GM11168 (cell line): Measurements from ENCODE around the gene IL3.

Experiments used
- in situ Hi-C: fragments of 300-500 bp; cut with MboI; formaldehyde crosslinking; loops from one replicate; pipeline ENCODE4 v1.12.0; 2022; ENCODE audit warnings: low sequenced_read_pairs; ENCODE audit not compliant: unreplicated experiment

The IL3 gene

DNA sequence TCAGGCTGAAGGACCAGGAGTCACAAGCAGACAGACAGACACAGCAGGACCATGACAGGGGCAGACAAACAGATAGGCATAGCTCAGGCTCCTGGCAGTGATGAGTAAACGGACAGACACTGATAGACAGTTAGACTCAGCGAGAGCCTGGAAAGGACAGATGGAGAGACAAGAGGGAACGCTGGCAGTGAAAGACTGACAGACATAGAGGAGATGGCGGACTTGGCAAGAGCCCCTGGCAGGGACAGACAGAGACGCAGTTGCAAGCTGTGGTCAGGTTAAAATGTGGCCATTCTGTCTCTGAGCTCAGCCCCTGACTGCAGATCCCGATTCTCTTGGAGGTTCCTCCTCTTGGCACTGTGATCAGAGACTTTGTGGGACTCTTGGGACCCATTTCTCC, 26.7 kb downstream of the IL3 start:
- in situ Hi-C loops, result no loop called here

DNA sequence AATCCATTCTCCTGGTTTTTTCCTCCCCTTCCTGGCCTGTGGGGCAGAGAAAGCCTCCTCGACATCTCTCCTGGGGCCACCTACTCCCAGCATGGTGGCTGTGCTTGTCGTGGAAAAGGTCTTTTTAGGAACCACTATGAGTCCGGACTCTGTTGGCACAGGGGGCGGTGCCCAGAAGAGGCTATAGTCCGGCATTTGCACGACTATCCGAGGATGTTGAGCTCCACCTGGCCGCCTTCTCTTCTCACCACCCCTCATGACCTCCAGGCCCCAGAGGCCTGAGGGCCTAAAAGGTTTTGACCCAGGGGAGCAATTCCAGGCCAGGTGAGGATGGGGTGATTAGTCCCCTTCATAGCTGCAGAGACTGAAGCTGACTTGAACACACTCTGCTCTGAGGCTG, 27.2 kb downstream of the IL3 start:
- in situ Hi-C loops, result no loop called here

DNA sequence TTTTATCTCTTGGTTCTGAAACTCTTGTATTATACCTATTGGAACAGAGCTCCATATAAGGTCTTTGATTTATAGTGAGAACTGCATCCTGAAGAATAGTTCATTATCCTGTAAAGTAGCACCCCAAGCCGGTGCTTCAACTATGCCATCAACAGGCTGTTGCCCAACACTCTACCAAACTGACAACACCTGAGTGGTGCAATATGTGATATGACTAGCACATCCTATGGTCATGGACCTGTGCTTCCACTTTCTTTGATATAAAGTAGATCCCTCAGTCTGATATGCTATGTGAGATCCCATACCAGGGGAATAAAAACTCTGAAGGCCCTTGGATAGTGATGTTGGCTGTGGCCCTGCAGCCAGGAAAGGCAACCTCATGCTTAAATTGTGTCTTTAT, 28.9 kb downstream of the IL3 start:
- in situ Hi-C loops, result no loop called here

DNA sequence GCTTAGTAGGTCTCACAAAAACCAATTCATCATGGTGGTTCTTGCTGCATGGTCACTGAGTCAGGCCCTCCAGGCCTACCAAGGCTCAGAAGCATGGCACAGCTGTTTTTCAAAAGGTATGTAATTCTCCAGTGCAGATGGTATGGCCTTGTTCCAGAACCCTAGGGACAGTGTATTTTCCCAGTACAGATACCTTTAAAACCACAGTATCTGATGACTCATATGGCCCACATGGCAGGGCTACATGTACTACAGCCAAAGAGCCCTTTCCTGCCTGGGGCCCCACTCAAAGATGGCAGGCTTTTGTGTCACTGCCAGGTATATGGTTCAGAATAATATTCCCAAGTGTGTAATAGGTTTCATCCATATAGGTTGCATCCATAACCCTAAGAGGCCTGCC, 29.7 kb downstream of the IL3 start:
- in situ Hi-C loops, result no loop called here

DNA sequence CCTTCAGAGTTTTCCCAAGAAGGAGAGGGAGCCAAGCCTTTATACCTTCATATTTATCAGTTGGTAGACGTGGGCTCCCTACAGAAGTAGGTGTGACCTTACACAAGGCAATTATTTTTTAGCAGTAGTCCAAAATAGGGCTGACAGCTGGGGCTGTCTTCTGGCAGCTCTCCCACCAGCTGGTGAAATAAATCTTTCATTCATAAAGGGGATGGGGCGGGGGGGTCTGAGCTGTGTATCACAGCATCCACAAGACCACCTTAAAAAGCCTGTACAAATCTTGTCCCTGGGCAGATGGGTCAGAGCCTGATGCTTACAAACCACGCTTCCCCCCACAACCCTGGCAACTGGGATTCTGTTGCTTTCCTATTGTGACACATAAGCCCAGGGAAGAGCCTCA, 32.8 kb downstream of the IL3 start:
- in situ Hi-C loops, result no loop called here

DNA sequence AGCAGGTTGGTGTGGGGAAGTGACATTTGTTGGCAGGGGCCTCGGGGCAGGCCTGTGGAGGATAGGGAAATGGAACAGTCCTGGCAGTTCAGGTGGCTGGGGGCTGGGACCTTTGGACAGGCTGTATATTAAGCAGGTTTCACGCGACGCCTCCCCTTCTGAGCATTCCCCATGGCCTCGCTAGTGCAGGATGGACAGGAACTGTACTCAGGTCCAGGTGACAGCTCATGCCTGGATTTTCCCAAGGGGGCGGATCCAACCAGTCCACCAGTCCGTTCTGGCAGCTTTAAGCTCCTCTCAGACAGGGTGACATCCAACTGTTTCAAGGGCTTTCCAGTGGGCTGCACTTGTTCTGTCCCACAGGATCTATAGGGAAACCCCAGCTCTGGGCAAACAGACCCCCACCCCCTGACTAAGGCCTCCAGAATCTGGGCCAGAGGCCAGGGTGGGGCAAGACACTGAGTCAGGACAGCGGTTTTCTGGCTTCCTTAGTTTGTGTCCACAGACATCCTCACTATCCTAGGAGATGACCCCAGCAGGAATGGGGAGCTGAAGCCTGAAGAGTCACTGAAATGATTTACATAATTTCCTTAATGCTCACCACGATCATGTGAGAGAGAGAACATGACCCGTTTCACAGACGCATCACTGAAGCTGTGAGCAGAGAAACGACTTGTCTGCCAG, 34.1 kb downstream of the IL3 start:
- in situ Hi-C loops, result no loop called here

DNA sequence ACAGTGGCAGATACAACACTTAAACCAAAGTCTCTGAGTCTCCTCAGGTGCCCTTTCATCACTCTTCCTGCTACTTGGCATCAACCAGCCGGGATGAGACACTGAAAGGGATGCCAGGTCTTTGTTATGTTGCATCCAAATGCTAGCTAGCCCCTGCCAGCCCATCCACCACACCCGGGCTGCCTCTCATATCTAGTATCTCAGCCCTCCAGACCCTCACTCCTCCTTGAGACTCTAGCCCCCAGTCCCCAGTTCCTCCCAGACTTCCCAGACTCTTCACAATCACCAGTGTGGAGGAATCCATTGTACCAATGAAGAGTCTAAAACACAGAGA, 34.6 kb downstream of the IL3 start:
- in situ Hi-C loops, result no loop called here

DNA sequence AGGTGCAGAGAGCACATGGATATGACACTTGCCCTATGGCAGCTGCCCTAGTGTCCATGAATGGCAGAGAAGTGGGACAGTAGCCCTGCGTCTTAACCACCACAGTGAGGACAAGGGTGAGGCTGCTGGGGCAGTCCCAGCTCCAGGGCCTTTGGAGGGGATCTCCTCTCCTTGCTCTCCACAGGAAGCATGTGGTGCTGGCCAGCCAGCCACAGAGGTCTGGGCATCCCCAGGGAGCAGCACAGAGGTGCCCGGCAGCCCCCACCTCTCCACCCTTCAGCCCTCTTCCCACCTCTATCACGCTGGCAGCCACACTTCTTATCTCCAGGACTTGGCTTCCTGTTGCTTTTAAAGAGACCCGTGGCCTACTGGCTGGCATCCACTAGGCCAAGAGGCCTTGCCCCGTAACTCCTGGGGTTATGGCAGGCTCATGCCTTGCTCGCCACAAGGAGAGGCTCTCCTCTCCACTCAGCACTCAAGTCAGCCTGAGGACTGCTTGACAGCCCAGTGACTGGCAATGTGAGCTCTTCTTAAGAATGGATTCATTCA, 35.0 kb downstream of the IL3 start:
- in situ Hi-C loops, result no loop called here

DNA sequence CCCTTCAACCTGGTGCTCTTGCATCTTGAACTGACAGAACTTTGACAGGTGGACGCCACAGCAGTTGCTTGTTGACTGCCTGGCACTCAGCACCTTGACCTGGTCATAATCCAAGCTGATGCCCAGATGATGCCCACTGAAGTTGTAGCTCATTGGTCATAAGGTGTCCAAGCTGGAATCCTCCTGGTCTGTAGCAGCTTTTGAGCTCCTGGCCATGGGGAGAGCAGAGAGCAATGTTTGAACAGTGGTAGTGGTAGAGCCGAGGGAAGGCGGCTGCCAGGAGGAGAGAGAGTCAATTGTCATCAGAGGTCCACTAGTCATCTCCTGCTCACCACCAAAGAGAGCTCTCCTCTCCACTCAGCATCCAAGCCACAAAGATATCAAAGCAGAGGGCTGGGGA, 36.4 kb downstream of the IL3 start:
- in situ Hi-C loops, result no loop called here

DNA sequence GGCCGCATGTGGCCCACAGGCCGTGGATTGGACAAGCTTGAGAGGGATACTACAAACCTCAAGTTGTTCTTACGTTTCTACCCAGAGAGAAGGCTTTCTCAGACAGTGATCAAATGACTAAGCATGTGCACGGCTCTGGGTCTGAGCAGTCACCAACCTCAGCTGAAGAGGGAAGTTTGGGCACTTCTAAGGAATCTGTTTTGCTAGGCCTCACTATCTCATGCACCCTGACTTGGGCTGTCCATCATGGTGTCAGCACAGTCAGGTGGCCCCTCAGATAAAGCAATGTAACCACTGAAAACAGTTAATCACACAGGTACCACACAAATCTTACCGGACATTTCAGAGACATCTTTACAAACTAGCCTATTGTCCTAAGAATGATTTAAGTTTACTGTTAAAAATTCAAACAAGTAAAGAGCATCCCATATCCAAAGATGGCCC, 37.7 kb downstream of the IL3 start:
- in situ Hi-C loops, result no loop called here

DNA sequence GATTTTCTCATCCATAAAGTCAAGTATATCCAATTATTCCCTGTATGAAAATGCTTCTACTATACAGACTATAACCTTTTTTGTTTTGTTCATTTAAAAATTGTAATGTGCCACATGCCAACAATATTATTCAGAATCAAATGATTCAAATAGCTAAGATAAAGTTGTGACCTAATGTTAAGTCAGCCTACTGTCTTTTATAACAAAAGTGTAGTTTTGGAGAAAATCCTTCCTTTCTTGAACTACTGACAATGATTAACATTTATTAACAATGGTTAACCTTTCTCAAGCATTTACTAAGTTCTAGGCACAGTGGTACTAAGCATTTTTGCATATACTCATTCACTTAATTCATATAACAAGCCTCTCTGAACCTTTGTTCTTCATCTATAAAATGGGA, 38.2 kb downstream of the IL3 start:
- in situ Hi-C loops, result no loop called here

DNA sequence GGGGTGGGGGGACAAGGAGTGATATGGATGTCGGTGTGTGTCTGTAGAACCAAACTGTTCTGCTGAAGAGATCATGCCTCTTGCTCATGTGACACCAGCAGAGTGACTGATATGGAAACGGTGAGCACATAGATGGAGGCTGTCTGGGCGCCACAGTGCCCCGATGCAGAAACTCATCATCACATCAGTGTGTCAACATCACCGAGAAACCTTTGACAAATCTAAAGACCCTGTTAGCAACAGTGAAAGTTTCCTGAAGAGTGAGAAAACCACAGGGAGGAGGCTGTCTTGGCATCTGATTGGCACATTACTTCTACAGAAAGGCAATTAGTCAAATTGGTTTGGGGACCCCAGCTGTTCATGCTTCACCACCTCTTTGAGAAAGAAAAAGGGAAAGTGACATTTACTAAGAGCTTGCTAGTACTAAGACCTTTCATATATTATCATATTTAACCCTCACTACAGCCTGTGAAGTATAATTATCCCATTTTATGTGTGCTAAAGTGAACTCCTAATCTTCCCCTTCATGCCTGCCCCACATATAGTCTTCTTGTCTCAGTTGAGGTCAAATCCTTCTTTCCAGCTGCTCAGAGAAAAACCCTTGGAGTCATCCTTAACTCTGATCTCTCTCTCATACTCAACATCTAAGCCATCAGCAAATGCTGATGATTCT, 38.8 kb downstream of the IL3 start:
- in situ Hi-C loops, result no loop called here

DNA sequence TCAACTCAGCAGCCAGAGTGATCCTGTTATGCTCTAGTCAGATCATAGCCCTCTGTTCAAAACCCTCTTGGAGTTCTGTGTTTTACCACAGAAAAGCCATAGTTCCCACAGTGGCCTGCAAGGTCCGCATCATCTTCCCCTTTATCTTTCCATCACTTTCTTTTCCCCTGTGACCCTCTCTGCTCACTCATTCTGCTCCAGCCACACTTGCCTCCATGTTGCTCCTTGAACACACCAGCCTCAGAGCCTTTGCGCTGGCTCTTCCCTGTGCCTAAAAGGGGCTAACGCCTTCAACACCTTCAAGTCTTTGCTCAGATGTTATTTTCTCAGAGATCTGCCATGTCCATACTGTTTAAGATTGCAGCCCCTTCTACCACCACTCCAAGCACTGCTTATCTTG, 39.5 kb downstream of the IL3 start:
- in situ Hi-C loops, result loop anchor here (10.0 kb wide), 1 partner anchor 425 kb away; no protein-coding TSS in a partner anchor

DNA sequence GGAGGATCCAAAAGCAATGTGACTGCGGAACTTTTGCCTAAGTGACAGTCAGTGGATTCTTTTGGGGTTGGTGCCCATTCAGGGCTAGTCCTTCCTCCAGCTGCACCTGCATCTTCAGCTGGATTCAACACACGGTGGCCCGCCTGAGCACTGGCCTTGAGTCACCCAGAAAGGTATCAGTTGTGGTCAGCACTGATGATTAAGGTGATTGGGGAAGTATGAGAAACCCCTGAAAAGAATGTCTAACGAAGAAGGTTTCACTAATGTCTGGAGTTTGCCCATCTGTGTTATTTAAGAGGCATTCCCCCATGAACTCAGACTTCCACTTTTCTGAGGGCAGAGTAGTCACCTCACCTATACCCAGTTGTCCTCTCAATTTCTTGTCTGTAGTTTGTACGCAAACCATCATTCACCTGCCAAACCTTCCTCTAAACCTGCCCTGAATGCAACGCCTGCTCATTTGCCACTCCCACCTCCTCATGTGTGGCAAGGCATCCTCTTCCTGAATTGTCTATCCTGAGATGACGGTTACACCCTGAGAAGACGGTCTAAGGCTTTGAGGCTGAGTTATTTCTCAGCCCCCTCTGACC, 40.3 kb downstream of the IL3 start:
- in situ Hi-C loops, result loop anchor here (10.0 kb wide), 1 partner anchor 426 kb away; no protein-coding TSS in a partner anchor

DNA sequence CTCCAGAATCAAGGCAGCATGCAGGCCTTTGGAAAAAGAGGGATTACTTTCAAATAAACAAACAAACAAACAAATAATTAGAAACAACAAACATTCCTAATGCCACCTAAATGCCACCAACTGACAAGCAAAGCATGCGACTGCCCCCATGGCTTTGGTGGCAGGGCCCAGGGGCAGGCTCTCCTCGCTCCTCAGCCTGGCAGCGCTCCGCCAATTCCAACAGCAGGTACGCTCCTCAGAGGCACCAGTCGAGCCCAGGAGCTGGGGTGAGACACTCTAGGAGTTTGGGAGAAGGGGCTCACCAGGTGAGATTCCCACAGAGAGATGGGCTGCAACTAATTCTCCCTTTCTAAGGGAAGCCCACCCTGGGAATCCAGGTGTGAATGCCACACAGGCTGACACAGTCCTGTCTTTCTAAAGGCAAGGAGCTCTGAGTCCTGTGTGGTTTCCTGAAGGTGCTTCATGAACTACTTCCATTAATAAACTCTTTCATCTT, 41.0 kb downstream of the IL3 start:
- in situ Hi-C loops, result loop anchor here (10.0 kb wide), 1 partner anchor 427 kb away; no protein-coding TSS in a partner anchor

DNA sequence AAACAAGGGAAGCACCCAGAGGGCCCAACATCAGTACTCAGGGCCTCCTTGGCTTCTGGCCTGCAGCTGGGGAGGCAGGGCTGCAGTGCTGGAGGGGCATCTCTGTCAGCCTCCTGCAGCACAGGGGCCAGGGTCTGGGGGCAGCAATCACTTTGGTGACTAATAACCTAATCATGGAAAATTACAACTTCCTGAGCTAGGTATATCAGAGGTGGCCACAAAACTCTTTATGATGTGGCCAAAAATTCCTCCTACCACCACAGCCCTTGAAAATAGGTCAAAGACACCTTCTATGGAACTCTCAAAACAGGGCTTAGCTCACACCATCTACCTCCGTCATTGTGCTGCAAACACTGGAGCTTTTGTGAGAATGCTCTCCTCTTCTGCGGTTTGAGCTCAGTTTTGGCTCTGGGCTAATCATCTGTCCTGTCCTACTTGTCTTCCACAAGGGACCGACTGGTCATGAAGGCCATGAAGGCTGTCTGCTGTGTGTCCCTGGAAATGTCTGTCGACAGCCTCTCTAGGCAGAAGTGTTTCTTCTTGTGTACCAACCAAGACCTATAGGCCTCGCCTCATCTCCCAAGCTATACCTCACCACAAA, 41.7 kb downstream of the IL3 start:
- in situ Hi-C loops, result loop anchor here (10.0 kb wide), 1 partner anchor 427 kb away; no protein-coding TSS in a partner anchor

DNA sequence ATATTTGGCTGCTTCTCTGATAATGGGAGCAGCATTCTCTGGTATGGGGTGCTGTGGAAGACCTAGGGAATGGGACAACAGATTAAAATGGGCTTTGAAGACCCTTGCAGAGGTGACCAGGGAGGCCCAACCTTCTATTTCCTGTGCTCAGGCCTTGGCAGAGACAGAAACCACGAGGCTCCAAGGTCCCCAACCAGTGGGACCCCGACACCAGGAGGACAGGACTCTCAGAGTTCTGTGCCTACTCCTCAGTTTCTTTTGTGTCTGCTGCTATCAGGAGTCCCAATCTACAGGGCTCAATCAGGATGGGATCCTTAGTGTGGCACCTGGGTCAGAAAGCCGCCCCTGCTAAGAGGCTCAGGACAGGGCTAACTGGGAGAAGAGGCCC, 42.5 kb downstream of the IL3 start:
- in situ Hi-C loops, result loop anchor here (10.0 kb wide), 1 partner anchor 428 kb away; no protein-coding TSS in a partner anchor

DNA sequence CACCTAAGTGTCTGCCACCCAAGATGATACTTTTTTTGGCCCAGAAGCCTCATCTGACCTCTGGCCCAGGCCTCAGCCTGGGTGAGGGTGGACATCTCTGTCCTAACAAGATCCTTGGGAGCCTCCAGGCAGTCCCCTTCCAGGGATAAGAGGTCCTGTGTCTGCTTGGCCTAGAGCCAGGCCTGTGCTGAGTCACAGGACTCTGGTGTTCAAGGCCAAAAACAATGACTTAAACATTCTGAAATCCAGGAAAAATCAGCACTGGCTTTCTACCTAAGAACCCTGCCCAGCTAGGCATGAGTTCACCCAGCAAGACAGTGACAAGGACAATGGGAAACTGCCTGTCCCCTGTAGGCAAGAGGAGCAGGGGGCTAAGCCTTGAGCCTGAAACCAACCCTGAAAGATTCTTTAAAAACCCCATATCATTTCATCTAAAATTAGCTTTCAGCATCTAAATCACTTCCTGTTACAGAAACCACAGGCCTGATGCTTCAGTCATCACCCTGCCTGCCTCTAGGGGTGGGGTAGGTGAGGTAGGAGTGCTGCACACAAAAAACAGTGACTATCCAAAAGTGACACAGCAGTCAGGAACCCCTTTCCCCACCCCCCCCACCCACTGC, 43.0 kb downstream of the IL3 start:
- in situ Hi-C loops, result loop anchor here (10.0 kb wide), 1 partner anchor 429 kb away; no protein-coding TSS in a partner anchor

DNA sequence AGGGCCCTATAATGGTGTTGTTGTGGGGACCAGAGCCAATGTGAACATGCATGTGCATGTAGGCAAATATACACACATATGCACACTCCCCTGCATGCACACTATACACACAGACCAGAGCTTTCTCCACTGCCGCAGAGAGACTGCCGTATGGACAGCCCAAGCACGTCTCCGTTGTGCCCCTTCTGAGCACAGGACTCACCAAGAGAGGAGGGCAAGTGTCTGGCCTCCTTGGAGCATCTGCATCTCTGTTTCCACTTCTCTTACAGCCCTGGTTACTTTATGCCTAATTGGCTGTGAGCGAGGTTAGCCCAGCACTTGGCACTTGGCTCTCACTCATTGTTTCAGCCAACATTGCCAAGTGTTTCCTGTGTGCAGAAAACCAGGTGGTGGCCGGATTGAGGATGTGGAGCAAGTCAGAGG, 43.5 kb downstream of the IL3 start:
- in situ Hi-C loops, result loop anchor here (10.0 kb wide), 1 partner anchor 429 kb away; no protein-coding TSS in a partner anchor

DNA sequence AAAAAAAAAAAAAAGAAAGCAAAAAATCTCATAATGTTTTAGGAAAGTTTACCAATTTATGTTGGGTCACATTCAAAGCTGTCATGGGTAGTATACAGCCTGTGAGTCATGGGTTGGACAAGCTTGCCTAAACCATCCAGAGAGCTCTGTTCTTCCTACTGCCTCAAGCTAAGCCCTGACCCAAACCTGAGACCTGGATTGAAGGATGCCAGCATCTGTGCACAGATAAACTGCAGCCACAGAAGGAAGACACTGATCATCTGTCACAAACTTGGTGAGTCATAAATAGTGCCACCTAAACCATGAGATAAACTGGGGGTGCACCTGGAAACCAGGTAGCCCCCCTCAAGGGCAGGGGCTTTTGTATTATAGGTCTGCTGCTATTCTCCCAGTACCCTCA, 44.1 kb downstream of the IL3 start:
- in situ Hi-C loops, result loop anchor here (10.0 kb wide), 1 partner anchor 430 kb away; no protein-coding TSS in a partner anchor
